Small intestine (tissue), 7 donors: ENCODE data around the gene PACS1. TPM values are rescaled to one million over a fixed set of nuclear protein-coding genes. Genes with fewer than 3 reads are reported as not detected.

Experiments
- DNase-seq, 2 donors: peaks; one replicate each; pipeline versions ENCODE4 v3.0.0 to v3.0.0-alpha.2; 2013
- FAIRE-seq: peaks from 2 replicates; lab custom pipeline; 2012; peaks lifted over from hg19 to GRCh38; lab: Jason Lieb, UNC
- H3K27ac ChIP-seq, 3 donors: one replicate each; pipeline ENCODE4 v1.5.1; 2013; ENCODE audit warnings: low read length in 2 of 3, mild to moderate bottlenecking in 2 of 3, control low read depth in 1 of 3, inconsistent platforms in 1 of 3, low read depth in 1 of 3, moderate library complexity in 1 of 3
- H3K27me3 ChIP-seq, 3 donors: one replicate each; pipeline ENCODE4 v1.6.1; 2013; ENCODE audit warnings: low read length in 3 of 3, inconsistent platforms in 1 of 3; ENCODE audit not compliant: control insufficient read depth in 3 of 3, insufficient read depth in 3 of 3
- H3K36me3 ChIP-seq, 3 donors: one replicate each; pipeline ENCODE4 v1.6.1; 2013; ENCODE audit warnings: low read length in 3 of 3, inconsistent platforms in 1 of 3, low read depth in 1 of 3, mild to moderate bottlenecking in 1 of 3, moderate library complexity in 1 of 3; ENCODE audit not compliant: control insufficient read depth in 3 of 3, insufficient read depth in 2 of 3
- H3K4me1 ChIP-seq, 3 donors: one replicate each; pipeline ENCODE4 v1.6.1; 2013; ENCODE audit warnings: low read length in 2 of 3, inconsistent platforms in 1 of 3, low read depth in 1 of 3, mild to moderate bottlenecking in 1 of 3, moderate library complexity in 1 of 3; ENCODE audit not compliant: control insufficient read depth in 3 of 3, insufficient read depth in 2 of 3
- H3K4me3 ChIP-seq, 3 donors: one replicate each; pipeline ENCODE4 v1.5.1; 2013; ENCODE audit warnings: low read length in 3 of 3, control low read depth in 1 of 3, inconsistent platforms in 1 of 3, low read depth in 1 of 3, mild to moderate bottlenecking in 1 of 3, moderate library complexity in 1 of 3
- H3K9me3 ChIP-seq, 2 donors: one replicate each; pipeline ENCODE4 v1.6.1; 2013; ENCODE audit warnings: low read depth in 1 of 2, low read length in 1 of 2; ENCODE audit not compliant: control insufficient read depth in 2 of 2, insufficient read depth in 1 of 2
- WGBS, 3 donors: extraction: QIAGEN DNeasy Blood & Tissue Kit; methylation state at CpG; one replicate each; pipeline ENCODE4 v1.1.7; 2013; 5-methylcytosine and 5-hydroxymethylcytosine counted together
- polyA plus RNA-seq, 4 donors: library from polyadenylated mRNA; stranded (reverse) in 3 of 4; unstranded in 1 of 4; fragments of 200-250 nt in 3 of 4; fragments of 120-200 nt in 1 of 4; gene quantifications; one replicate each; pipeline versions ENCODE4 v1.2.1 to v1.2.3, GENCODE V29; 2013
- donor health status: healthy with polysubstance abuse.
- donor health status: control.
- donor health status: control.
- donor health status: Bipolar disorder and iron deficiency.
- donor health status: healthy.

PACS1 gene
- polyA plus RNA-seq, 4 donors: 4.0 to 22.9 (median 10.0) TPM

DNA sequence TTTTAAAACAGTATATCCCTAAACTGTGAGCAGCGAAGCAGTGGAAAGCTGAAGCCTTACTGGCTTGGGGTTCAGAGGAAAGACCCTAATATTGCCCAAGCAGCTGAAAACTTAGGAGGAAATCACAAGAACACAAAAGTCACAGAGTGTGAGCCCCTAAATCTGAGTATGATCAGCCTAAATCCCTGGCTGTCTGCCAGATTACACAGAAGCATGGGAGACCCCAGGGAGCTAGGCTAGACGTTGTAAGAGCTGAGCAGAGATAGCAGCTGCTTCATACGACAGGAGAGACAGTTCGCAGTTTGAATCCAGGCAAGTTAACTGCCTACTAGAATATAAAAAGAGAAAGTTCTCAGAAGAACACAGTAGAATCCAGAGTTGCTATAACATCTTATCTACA, 81.2 kb downstream of the PACS1 start:
- WGBS, 3 donors: 79 to 91% (median 86%) methylated on average over 4 of the region's 4 CpGs
- no peak overlapping the region for H3K4me3 ChIP-seq

DNA sequence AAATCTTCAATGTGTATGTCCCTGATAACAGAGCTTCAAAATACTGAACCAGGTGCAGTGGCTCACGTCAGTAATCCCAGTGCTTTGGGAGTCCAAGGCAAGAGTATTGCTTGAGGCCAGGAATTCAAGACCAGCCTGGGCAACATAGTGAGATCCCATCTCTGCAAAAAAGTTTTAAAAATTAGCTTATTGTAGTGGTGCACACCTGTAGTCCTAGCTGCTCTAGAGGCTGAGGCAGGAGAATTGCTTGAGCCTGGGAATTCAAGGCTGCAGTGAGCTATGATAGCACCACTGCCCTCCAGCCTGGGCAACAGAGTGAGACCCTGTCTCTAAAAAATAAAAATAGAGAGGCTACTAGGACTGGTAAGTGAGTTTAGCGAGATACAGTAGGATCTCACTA, 84.0 kb downstream of the PACS1 start:
- DNase-seq (no peak), FAIRE-seq (no peak)
- no peaks in the 10 kb centered on the region for H3K27me3 ChIP-seq
- no peaks in the 10 kb centered on the region for H3K4me1 ChIP-seq
- 88 to 93% (median 88%) methylated on average over 2 of the region's 2 CpGs for WGBS, 3 donors
- H3K36me3 ChIP-seq: no peaks in the 10 kb centered on the region
- no peak overlapping the region for H3K4me3 ChIP-seq
- no peak overlapping the region for H3K27ac ChIP-seq
- peaks cover 0 to 10% of the 10 kb centered on the region in 2 donors for H3K9me3 ChIP-seq

More for the DNA sequence above, 81.2 kb downstream of the PACS1 start:
- H3K36me3 ChIP-seq: no peaks in the 10 kb centered on the region
- H3K27me3 ChIP-seq: no peaks in the 10 kb centered on the region
- H3K27ac ChIP-seq: no peak overlapping the region
- H3K9me3 ChIP-seq: peaks cover 0 to 15% of the 10 kb centered on the region in 2 donors
- no peak for DNase-seq
- no peaks in the 10 kb centered on the region for H3K4me1 ChIP-seq
- no peak for FAIRE-seq

DNA sequence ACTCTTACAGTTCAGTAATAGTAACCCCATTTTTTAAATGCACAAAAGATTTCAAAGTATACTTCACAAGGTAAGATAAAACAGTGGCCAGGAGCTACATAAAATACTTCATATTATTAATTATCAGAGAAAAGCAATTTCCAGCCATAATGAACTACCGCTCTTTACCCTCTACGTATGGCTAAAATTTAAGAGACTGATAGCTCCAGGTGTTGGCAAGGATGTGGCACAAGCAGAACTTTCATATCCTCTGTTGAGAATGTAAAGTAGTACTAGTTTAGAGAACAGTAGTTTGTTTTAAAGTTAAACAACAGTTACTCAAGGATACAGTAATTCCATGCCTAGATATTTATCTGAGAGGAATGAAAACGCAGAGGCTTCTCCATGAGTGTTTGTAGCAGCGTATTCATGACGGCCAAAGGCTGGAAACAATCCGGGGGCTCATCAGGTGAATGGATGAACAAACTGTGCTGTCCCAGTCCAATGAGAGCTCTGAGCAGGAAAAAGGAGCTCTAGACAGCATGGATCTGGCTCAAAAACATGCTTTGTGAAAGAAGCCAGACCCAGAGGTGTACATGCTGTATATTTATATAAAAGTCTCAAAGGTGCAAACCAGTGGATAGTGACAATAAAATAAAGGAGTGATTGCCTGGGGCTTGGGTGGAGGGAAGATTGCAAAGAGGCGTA, 85.5 kb downstream of the PACS1 start:
- Histone ChIP-seq H3K27ac (no peak overlapping the region), H3K4me3 (no peak overlapping the region), H3K36me3 (no peaks in the 10 kb centered on the region), H3K27me3 (no peaks in the 10 kb centered on the region), H3K9me3 (peaks cover 0 to 10% of the 10 kb centered on the region in 2 donors), H3K4me1 (peaks cover 0 to 4% (median 0%) of the 10 kb centered on the region in 3 donors)
- FAIRE-seq (no peak), DNase-seq (no peak)
- 95 to 98% (median 95%) methylated on average over 7 of the region's 7 CpGs for WGBS, 3 donors

DNA sequence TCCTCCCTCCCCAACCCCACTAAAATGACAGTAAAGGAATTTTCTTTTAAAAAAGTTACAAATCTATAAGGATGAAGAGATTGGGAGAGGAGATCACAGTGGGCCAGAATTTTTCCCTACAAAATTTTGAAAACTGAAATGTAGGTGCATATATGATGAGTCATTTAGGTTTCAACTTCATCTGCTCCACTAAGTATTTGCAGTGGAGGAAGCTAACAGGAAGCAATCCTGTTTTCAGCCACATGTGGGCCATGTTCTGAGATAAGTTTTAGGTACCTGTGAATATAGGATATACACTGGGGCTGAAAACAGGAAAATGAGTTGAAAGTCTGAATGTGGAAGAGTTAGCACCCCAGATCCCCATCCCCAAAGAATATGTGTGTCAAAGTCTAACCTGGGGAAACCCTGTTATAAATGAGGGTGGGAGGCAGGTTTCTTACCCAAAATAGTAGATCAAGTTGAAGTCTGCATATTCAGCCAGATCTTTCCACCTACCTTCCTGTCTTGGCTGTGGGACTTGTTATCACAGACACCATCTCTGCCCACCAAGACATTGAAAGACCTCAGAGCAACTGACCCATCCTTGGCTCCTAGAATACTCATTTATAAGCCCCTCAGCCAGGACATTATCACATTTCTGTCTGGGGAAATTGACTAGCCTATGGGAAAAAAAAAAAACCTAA, 87.3 kb downstream of the PACS1 start:
- Histone ChIP-seq H3K27me3 (no peaks in the 10 kb centered on the region), H3K4me3 (no peak overlapping the region), H3K36me3 (no peaks in the 10 kb centered on the region), H3K27ac (no peak overlapping the region), H3K9me3 (peaks cover 0 to 3% of the 10 kb centered on the region in 2 donors), H3K4me1 (peaks cover 0 to 4% (median 0%) of the 10 kb centered on the region in 3 donors)
- FAIRE-seq (no peak), DNase-seq (no peak)

DNA sequence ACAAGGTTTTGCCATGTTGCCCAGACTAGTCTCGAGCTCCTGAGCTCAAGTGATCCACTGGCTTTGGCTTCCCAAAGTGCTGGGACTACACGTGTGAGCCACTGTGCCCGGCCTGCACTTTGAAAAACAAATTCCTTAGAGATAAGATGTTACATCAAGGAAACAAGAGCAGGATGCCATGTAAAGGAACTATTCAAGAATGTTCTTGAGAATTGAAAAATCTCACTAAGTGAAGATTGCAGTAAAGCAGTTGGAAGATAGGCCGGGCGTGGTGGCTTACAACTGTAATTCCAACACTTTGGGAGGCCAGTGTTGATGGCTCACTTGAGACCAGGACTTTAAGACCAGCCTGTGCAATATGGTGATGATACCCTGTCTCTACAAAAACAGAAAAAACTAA, 88.1 kb downstream of the PACS1 start:
- FAIRE-seq (no peak), DNase-seq (no peak)
- H3K27ac ChIP-seq: no peak overlapping the region
- WGBS, 3 donors: 89 to 93% (median 90%) methylated on average over 5 of the region's 5 CpGs
- no peak overlapping the region for H3K4me3 ChIP-seq
- no peaks in the 10 kb centered on the region for H3K27me3 ChIP-seq
- no peaks in the 10 kb centered on the region for H3K36me3 ChIP-seq
- no peaks in the 10 kb centered on the region for H3K9me3 ChIP-seq
- peaks cover 0 to 4% (median 0%) of the 10 kb centered on the region in 3 donors for H3K4me1 ChIP-seq

- H3K9me3 ChIP-seq: no peaks in the 10 kb centered on the region
- H3K27me3 ChIP-seq: no peaks in the 10 kb centered on the region
- no peaks in the 10 kb centered on the region for H3K36me3 ChIP-seq
- FAIRE-seq: no peak
- WGBS, 3 donors: 71 to 78% (median 75%) methylated on average over 8 of the region's 8 CpGs
- H3K4me3 ChIP-seq: no peak overlapping the region
- no peak overlapping the region for H3K27ac ChIP-seq
- DNase-seq: no peak
- peaks cover 0 to 4% (median 0%) of the 10 kb centered on the region in 3 donors for H3K4me1 ChIP-seq
These were observed 89.4 kb downstream of the PACS1 start for GRCh38 chr11:66159324-66159984.

- Histone ChIP-seq H3K4me3 (no peak overlapping the region), H3K36me3 (no peaks in the 10 kb centered on the region), H3K27ac (no peak overlapping the region), H3K4me1 (peaks cover 0 to 4% (median 0%) of the 10 kb centered on the region in 3 donors), H3K27me3 (no peaks in the 10 kb centered on the region), H3K9me3 (no peaks in the 10 kb centered on the region)
- WGBS, 3 donors: 91 to 97% (median 91%) methylated on average over 5 of the region's 5 CpGs
- FAIRE-seq (no peak), DNase-seq (no peak)
These were observed 90.6 kb downstream of the PACS1 start for GRCh38 chr11:66160709-66161108.

DNA sequence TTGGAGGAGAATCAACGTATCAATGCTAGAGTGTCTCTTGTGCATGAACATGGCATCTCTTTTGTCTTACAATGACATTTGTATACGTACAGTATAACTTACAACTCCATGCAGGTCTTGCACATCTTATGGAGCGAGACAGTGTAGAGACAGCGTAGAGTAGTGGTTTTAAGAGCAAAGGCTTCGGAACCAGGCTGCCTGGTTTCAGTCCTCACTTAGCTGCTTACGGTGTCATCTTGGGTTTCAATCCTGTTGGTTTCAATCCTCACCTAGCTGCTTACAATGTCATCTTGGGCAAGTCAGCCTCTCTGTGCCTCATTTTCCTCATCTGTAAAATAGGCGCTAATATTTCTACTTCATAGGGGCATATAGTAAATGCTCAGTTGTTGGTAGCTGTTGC, 98.2 kb downstream of the PACS1 start:
- DNase-seq (no peak), FAIRE-seq (no peak)
- Histone ChIP-seq H3K36me3 (peaks cover 0 to 6% (median 0%) of the 10 kb centered on the region in 3 donors), H3K9me3 (no peaks in the 10 kb centered on the region), H3K4me3 (no peak overlapping the region), H3K27me3 (no peaks in the 10 kb centered on the region), H3K4me1 (no peaks in the 10 kb centered on the region), H3K27ac (no peak overlapping the region)
- 94 to 96% (median 94%) methylated on average over 7 of the region's 7 CpGs for WGBS, 3 donors
